ENCODE data around the gene TMEM138. TPM values are rescaled to one million over a fixed set of nuclear protein-coding genes. Genes with fewer than 3 reads are reported as not detected.

The TMEM138 gene
- total and polyA plus RNA-seq, 2 of the 4 experiments (the other 2 are of a cell fraction) = 16.8 to 53.2 TPM

DNA sequence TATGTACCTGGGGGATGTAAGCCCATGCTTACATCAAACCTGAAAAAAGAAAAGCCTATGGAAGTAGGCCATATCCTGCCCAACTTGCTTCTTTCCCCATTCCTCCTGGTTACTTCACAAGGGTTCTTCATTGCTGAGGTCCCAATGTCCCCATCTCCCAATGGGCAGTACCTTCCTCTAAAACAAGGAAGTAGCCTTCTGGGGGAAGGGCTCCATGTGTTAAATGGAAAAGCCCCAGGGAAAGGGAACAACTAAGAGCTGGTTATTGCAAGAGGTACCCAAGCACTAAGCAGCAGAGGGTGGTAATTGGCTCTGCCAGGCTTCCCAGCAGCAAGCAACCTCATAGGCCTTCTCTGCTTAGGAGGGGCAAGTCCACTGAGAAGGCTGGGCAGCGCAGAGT is 41.5 kb downstream of the TMEM138 start:
- Histone ChIP-seq H3K4ac (ENCODE audit: low read depth, low read length) (no peak overlapping the region), H4K8ac (ENCODE audit: low read depth in 2 of 2, low read length in 2 of 2) (no peak overlapping the region), H4K5ac (ENCODE audit: low read depth, low read length) (no peak overlapping the region), H2BK120ac (ENCODE audit: low read depth, low read length) (no peak overlapping the region), H3K23ac (ENCODE audit: low read depth, low read length) (no peak overlapping the region), H2AFZ (replicated peaks; ENCODE audit: low read length, poor library complexity) (no peak overlapping the region), H3K14ac (replicated peaks; ENCODE audit: low read depth, low read length) (no peak overlapping the region), H3K9ac (ENCODE audit: low read depth, low read length) (no peak overlapping the region), H3K27me3 (ENCODE audit: control insufficient read depth, insufficient read depth, low read length) (no peaks in the 10 kb centered on the region), H4K20me1 (ENCODE audit: insufficient read depth, low read length) (0 out of 2 replicates have a peak, but pooled peaks cover 5% of the 10 kb centered on the region), H2AK9ac (replicated peaks; ENCODE audit: low read depth, low read length, poor library complexity) (no peak overlapping the region), H2BK5ac (ENCODE audit: low read depth, low read length, poor library complexity, severe bottlenecking) (no peak overlapping the region), H3K79me1 (ENCODE audit: low read depth in 1 of 2, low read length in 2 of 2) (peaks cover 12 to 24% of the 10 kb centered on the region in 2 experiments), H3K27ac (ENCODE audit: insufficient read depth, low read length) (no peak overlapping the region), H2AK5ac (ENCODE audit: low read depth, low read length) (no peak overlapping the region), H3K9me3 (ENCODE audit: control insufficient read depth, insufficient read depth, low read length) (no peaks in the 10 kb centered on the region), H3K18ac (ENCODE audit: low read depth, low read length) (no peak overlapping the region), H3K4me1 (ENCODE audit: control insufficient read depth, insufficient read depth, low read length) (no peaks in the 10 kb centered on the region), H2BK20ac (ENCODE audit: low read depth, low read length) (no peak overlapping the region), H3K36me3 (ENCODE audit: control insufficient read depth, insufficient read depth, low read length) (peaks cover 47% of the 10 kb centered on the region), H3K4me3 (ENCODE audit: insufficient read depth, low read depth, low read length) (no peak overlapping the region), H3K4me2 (ENCODE audit: low read depth, low read length) (no peak overlapping the region), H4K91ac (ENCODE audit: insufficient read depth, low read depth, low read length) (no peak overlapping the region), H3K56ac (ENCODE audit: extremely low read depth, insufficient read depth, low read length) (no peak overlapping the region), H2BK15ac (ENCODE audit: low read depth, low read length) (no peak overlapping the region), H3K9me1 (ENCODE audit: insufficient read depth, low read length) (0 out of 2 replicates have a peak, but pooled peaks cover 4% of the 10 kb centered on the region)
- BruUV-seq (replicated peaks) = no TSS peak
- dilution Hi-C loops (cut with HindIII; ENCODE audit: low sequenced_read_pairs, unreplicated experiment) (no loop called here), intact Hi-C loops (cut with micrococcal nuclease) (loop anchor here (5.0 kb wide), 1 partner anchor 81 kb away; no protein-coding TSS in a partner anchor), in situ Hi-C loops (cut with MboI; ENCODE audit: low sequenced_read_pairs) (no loop called here)
- ATAC-seq (ENCODE audit: low read depth) (no peak), DNase-seq (no peak)
- WGBS, 2 experiments (ENCODE audit: extremely low coverage in 2 of 2, insufficient read length in 1 of 2) = no CpG with 5 or more reads among the region's 1 CpG
- no peak for TF ChIP-seq NFE2L2 (IDR thresholded peaks at IDR 0.05; ENCODE audit: low read depth, low read length)
- no peak for TF ChIP-seq MXI1 (IDR thresholded peaks at IDR 0.05; ENCODE audit: borderline replicate concordance, low read depth, low read length)
- TF ChIP-seq CHD1 (IDR thresholded peaks at IDR 0.05; ENCODE audit: low read depth, low read length) = no peak
- no peak for TF ChIP-seq FOS (IDR thresholded peaks at IDR 0.05; ENCODE audit: low read depth, low read length)
- TF ChIP-seq RFX5 (IDR thresholded peaks at IDR 0.05; ENCODE audit: low read depth, low read length) = no peak
- no peak for TF ChIP-seq BHLHE40 (IDR thresholded peaks at IDR 0.05; ENCODE audit: low read depth, low read length)
- no peak for TF ChIP-seq SMC3 (IDR thresholded peaks at IDR 0.05; ENCODE audit: low read depth, low read length)
- TF ChIP-seq, protein P1, sequence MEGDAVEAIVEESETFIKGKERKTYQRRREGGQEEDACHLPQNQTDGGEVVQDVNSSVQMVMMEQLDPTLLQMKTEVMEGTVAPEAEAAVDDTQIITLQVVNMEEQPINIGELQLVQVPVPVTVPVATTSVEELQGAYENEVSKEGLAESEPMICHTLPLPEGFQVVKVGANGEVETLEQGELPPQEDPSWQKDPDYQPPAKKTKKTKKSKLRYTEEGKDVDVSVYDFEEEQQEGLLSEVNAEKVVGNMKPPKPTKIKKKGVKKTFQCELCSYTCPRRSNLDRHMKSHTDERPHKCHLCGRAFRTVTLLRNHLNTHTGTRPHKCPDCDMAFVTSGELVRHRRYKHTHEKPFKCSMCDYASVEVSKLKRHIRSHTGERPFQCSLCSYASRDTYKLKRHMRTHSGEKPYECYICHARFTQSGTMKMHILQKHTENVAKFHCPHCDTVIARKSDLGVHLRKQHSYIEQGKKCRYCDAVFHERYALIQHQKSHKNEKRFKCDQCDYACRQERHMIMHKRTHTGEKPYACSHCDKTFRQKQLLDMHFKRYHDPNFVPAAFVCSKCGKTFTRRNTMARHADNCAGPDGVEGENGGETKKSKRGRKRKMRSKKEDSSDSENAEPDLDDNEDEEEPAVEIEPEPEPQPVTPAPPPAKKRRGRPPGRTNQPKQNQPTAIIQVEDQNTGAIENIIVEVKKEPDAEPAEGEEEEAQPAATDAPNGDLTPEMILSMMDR (conservative IDR thresholded peaks at IDR 0.05; ENCODE audit: low read depth, low read length) = no peak
- TF ChIP-seq MAZ (IDR thresholded peaks at IDR 0.05; ENCODE audit: borderline replicate concordance, low read depth, low read length) = no peak
- TF ChIP-seq, protein P2, sequence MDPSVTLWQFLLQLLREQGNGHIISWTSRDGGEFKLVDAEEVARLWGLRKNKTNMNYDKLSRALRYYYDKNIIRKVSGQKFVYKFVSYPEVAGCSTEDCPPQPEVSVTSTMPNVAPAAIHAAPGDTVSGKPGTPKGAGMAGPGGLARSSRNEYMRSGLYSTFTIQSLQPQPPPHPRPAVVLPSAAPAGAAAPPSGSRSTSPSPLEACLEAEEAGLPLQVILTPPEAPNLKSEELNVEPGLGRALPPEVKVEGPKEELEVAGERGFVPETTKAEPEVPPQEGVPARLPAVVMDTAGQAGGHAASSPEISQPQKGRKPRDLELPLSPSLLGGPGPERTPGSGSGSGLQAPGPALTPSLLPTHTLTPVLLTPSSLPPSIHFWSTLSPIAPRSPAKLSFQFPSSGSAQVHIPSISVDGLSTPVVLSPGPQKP (IDR thresholded peaks at IDR 0.05; ENCODE audit: borderline replicate concordance, low read depth, low read length) = no peak
- ChIA-PET POLR2A (ENCODE audit: unreplicated experiment) (no interaction called here), CTCF (interaction anchor here (2.7 kb wide), 1 partner anchor 11 kb away, joined by 10 read pairs; the partner anchor contains the start of gene TMEM216)

Measured in IMR-90 (cell line).